ENCODE data around the gene DAD1. TPM values are rescaled to one million over a fixed set of nuclear protein-coding genes. Genes with fewer than 3 reads are reported as not detected.
A peak's percentile ranks its signal among the peaks of the same experiment; 100 is the strongest.

The DAD1 gene
- total RNA-seq, 1 donor from 2014 or later, result 398 TPM

DNA sequence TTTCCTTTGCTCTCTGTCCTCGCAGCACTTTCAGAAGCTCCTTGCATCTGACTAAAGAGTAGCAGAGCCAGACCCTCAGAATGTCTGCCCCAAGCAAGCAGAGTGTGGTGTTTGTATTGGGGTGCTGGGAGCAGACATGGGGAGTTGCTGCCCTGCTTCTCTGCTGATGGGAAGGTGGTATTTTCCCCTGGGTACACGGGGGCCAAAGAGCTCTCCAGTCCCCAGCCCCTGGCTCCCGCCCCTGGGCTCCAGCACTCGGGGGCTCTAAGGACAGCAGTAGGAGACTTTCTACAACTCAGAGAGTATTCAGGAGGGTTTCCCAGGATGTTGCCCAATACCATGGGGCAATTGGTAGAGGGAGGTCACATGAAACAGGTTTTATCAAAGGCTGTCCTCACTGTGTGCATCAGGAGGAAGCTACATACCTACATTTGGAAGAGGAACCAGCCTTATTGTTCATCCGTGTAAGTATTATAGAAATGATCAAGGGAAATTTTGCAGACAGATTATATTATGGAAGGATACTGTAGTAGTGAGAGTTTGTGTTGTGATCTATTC, 50.3 kb downstream of the DAD1 start:
- no peak for DNase-seq (ENCODE audit: low read depth)

DNA sequence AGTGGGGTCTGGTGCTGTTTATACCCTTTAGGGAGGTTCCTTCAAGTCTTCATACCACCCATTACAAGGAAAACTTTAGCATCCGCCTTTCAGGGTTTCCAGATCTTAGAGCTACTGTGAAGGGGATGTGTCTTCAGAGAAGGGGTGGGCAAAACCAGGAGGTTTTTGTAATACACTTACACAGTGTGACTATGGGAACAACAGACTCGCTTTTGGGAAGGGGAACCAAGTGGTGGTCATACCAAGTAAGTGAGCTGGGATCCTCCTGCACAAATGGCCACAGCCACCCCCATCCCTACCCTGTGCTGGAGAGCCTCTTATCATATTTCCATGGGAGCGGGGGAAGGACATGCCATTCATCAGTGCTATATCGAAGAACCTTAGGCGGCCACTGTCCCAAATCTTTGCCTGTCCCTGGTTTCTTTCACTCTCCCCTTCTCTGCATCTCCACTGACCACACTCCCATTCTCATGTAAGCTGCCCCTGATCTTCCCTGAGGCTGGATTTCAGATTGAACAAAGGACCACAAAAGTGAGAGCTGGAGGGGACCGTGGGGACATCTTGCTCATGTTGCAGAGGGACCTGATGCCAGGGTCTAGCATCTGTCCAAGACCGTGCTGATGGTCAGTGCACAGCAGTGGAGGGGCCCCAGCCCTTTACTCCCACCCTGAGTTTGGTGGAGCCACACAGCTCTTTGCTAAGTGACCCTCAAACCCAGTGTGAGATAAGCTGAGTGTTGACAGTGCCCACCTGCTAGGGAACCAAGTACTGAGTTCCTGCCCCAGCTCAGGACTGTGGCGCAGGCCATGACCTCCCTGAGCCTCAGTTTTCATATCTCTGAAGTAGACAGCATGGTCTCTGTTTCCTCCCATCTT, 51.4 kb downstream of the DAD1 start:
- peak; percentile 15 for DNase-seq (ENCODE audit: low read depth)

DNA sequence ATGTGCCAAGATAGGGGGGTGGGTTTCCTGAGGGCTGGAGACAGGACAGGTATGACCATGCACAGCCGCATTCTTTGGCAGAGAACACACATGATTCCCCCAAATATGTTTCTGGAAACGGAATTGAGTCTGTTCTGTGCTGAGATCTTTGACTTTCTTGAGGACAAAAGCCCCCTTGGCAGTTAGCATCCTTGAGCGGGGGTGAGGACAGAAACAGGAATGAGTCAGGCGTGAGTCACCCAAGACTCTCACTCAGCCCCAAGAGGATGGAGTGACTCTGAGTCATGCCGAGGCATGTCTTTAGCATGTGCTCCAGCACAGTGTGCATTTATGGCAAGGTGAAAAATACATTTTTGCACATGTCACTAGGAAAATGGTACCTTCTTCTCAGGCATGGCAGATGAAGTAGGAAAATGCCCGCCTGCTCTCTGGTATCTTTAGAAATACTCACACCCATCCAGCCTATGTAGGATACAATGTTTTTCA, 52.1 kb downstream of the DAD1 start:
- DNase-seq (ENCODE audit: low read depth), result peak; percentile 89

DNA sequence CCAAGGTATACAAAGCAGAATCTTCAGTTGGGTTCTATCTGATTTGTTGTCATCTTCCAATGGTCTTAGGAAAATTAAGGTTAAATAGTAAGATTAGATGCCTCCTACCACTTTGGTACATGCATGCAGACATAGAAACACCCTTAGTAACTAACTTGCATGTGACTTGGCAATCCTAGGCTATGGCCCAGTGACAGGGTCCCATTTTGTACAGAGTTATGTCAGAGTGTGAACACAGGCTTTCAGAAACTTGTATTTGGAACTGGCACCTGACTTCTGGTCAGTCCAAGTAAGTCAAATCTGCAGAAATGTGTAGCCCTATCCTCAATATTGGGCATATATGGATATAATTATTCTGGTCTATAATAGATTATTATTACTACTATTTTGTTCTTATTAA, 53.1 kb downstream of the DAD1 start:
- DNase-seq (ENCODE audit: low read depth), result no peak

DNA sequence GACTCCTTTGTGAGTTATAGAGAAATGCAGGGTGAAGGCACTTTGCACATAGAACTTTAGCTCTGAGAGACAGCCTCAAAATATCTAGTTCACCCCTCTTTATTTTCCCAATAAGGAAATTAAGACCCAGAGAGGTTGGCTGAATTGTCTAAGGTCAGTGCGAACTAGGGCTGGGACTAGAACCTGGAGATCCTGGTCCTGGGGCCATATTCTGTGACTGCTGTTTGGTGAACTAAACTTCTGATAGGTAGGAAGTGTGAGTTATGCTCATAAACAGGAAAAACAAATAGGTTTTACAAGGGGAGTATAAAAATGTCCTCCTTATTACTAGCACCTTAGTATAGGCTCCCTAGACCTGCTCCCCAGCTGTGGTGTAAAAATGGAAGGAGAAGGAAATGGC, 53.9 kb downstream of the DAD1 start:
- no peak for DNase-seq (ENCODE audit: low read depth)

DNA sequence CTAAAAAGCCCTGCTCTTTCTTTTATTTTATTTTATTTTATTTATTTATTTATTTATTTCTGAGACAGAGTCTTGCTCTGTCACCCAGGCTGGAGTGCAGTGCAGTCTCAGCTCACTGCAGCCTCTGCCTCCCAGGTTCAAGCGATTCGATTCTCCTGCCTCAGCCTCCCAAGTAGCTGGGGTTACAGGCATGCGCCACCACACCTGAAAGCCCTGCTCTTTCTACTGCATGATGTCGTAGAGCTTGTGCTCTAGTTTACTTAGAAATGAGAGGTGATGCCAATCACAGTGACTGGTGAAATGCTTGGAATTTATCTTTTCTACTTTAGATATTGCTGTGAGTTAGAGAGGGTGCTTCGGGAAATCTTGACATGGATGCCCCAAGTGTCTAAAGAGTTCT, 54.5 kb downstream of the DAD1 start:
- no peak for DNase-seq (ENCODE audit: low read depth)

DNA sequence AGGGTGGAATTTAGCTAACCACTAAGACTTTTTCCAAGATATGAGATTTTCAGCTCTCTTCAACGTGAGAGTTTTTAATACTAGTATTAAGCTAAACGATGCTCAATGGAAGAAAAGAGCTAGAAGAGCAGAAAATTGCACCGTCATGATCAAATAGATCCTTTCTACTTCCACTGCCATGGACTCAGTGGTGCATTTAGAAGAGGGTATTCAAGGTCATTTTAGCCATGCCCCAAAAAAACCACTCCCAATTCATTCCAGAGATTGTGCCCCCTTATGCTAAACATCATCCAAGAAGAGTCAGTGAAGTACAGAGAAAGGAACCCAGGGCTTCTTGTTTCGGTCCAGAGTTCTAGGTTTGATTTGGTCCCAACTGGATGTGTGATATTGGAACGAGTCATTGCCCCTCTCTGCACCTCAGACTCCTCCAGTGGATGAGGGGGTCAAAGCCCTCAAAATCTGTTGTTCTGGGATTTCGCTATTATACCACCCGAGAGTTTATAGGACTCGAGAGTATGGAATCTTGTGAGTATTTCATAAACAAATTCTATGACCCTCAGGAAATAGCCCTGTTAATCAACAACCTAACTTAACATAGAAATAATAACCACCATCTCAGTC, 55.2 kb downstream of the DAD1 start:
- DNase-seq (ENCODE audit: low read depth), result no peak

DNA sequence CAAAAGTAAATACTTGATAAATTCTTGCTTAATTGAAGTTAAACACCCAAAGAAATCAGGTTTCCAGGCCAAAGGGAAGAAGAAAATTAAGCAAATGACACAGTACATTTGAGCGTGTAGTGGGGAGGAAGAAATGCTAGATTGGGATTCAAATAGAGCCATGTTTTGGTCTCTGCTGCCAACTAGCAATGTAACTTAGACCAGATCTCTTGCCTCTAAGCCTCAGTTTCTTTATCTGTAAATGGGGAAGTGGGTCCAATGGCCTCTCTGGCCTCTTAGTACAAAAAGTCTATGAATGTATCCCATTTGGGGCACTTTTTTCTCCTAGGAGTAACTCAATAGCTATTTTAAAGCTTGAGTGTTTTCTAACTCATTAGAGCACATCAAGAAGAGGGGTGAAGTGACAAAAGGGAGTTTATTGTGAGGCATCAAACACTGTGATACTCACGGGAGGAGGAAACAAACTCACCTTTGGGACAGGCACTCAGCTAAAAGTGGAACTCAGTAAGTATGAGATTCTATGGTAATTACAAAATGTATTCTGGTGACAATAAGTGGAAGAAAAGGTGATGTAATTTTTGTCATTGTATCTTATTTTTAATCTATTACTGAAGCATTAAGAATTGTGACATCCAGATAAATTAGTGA, 55.8 kb downstream of the DAD1 start:
- DNase-seq (ENCODE audit: low read depth), result no peak

DNA sequence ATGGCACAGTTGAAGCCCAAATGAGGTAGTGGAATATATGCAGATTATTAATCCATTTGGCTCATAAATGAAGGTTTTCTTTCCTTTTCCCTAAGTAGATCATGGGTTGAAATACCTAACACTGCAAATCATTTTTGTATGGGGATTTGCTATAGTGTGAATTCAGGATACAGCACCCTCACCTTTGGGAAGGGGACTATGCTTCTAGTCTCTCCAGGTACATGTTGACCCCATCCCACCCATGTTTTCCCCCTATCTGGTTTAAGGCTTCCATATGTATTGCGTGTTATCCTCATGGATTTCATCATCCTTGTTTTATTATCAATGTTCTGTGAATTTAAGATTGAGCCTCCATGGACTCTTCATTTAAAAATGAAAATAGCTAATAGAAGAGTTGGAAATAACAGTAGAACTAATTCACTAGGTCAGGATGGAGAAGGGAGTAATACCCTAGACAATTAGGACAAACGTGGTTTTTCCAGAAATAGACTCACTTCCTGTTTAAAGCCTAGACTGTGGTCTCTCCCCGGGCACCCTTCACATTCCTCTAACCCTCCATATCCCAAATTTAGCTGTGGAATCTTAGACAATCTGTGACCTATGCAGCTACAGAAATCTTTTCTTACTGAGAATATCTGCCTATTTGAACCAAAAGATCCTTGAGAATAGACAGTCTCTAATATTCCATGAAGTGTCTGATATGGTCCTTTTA, 56.5 kb downstream of the DAD1 start:
- DNase-seq (ENCODE audit: low read depth), result peak; percentile 82

DNA sequence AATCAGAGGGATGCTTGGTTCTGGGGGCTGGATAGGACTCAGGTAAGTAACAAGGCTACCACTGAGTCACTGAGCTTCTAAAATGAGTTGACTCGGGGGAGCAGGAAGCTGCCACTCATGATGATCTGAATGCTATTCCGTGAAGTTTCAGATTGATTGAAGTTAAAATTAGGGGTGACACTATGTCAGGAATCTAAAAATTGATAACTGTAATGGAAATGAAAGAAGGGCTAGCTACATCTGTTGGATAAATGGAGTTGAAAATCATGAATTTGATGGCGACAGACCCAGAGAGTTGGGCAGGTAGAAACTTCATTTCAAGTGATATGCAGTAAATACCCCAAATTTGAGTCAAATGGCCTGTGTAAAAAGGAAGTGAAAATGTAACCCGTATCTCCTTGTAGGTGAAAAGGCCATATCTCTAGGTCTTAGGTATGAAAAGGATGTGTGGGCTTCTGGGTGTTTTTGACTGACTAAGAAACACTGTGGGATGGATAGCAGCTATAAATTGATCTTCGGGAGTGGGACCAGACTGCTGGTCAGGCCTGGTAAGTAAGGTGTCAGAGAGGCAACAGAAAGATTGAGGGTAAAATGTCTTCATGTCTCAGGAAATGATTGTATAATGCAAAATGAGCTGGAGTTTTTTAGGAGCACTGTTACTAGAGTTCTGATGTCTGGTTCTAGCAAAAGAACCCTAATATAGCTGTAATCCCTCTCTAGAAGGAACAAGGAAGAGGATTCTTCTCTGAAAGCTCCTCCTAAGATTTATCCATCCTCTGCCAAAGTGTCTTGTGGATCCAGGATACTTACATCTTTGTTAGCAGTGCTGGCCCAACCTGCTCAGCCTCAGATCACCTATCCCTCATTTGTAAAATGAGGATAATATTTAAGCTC, 57.3 kb downstream of the DAD1 start:
- DNase-seq (ENCODE audit: low read depth), result no peak

DNA sequence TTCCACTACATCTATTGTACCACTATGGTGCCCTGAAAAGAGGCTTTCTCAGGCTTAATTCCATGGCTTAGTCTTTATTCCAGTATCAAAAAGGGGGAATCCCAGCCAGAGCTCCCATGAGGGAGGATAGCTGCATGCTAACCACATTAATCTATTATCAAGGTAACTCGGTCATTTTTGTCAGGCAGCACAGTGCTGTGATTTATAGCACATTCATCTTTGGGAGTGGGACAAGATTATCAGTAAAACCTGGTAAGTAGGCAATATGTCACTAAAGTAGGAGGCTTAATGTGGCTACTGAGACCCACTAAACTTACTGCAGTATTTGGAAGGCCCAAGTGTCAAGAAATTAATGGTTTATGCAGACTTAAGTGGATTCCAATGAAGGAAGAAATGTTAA, 58.9 kb downstream of the DAD1 start:
- DNase-seq (ENCODE audit: low read depth), result no peak

DNA sequence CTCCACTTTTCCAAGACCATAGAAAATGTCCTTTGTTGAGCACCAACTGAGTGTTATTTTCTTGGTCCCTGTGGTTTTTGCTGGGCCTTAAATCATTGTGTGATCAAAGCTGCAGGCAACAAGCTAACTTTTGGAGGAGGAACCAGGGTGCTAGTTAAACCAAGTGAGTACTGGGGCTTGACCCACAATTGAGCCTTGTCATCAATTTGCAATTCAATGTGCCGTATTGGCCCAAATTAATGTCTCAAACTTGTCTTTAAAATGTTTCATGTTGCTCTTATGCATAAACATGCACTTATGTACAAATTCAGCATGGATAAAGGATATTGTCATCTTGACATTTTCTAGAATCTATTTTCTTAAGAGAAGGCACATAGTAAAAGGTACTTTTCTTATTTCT, 62.3 kb downstream of the DAD1 start:
- DNase-seq (ENCODE audit: low read depth), result no peak

DNA sequence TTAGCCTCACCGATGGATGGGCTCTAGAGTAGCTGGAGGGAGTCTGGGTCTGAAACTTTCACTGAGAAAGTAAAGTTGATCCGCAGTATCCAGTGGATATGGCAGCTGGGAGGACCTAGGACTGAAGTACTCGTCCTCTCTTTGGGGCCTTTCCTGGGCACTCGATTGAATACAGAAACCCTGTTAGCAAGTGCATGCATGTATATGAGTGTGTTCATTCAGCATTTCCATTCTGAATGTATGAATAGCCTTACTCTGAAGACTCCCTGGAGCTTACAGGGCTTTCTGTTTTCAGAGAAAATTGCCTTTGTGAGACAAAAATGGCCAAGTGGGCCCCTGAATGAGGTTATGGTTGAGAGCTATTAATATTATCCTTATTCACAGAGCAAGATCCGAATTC, 62.8 kb downstream of the DAD1 start:
- no peak for DNase-seq (ENCODE audit: low read depth)

DNA sequence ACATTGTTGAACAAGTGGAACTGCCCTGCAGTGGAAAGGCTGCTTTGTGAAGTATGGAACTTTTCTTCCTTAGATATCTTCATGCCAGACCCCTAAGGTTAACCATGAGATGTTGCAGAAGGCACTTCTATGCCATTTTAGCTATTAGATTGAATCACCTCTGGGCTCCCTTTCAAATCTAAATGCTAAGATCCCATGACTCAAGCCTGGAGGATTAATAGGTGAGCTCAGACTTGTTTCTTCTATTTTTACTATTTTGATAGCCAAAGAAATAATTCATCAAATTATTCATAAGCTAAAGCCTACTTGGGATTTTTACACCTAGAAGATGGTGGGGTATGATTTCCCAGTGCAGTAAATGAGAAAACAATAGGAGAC, 64.3 kb downstream of the DAD1 start:
- no peak for DNase-seq (ENCODE audit: low read depth)

DNA sequence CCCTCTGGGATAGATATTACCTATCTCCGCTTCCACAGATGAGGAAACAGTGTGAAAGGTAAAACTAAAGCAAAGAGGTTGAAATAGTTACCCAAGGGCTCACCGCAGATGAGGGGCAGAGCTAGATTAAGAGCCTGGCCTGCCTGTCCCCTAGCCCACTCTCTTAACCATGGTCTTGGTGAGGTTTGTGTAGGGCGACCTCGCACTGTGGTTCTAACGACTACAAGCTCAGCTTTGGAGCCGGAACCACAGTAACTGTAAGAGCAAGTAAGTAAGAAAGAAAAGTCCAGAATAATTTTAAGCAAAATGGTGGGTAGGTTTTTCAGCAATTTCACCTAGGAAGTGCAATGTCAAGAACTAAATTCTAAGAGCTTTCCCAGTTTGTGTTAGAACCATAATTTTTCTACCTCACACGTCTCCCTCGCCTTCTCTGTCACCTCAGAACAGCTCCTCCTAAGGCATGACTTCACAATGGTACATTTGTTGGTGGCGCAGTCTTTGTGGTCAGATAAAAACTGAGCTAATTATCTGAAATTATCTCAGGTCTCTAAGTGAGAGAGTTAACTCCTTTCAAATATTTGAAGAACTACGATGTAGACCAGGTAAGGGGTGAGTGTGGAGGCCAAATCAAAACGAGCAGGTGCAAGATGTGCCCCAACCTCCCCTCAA, 64.8 kb downstream of the DAD1 start:
- no peak for DNase-seq (ENCODE audit: low read depth)

DNA sequence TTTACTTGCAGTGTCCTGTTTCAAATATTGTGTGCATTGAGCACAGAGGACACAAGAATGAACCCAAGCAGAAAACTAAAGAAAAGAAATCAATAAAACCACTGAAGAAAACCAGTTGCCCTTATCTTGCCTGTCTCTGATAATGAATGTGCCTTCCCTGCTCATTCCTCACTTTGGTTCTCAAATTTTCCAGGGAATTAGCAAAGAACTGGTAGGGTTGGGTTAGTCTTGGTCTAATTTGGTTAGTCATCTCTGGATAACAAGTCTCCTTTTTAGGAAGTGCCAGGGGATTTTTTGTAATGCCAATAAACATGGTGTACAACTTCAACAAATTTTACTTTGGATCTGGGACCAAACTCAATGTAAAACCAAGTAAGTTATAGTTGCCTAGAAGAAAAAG, 65.7 kb downstream of the DAD1 start:
- no peak for DNase-seq (ENCODE audit: low read depth)

DNA sequence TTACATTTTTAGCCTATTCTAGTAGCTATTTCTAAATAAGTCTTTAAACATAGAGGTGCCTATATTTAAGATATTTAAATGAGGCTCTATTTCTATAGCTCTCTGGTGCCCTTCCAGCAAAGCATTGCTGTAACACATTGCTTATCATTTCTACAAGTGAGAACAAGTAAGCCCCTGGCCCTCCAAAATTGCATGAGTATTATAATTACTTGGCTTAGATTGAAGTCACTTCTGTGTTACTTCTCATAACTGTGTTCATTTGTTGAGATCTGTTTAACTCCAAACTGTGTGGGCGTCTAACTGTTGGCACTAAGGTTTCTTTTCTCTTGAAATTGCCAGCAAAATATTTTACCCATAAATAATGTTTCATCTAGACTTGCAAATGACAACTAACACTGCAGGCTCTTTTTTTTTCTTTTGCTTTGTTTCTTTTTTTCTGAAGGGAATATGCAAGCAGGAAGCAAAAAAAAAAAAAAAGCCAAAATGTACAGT, 66.5 kb downstream of the DAD1 start:
- no peak for DNase-seq (ENCODE audit: low read depth)

DNA sequence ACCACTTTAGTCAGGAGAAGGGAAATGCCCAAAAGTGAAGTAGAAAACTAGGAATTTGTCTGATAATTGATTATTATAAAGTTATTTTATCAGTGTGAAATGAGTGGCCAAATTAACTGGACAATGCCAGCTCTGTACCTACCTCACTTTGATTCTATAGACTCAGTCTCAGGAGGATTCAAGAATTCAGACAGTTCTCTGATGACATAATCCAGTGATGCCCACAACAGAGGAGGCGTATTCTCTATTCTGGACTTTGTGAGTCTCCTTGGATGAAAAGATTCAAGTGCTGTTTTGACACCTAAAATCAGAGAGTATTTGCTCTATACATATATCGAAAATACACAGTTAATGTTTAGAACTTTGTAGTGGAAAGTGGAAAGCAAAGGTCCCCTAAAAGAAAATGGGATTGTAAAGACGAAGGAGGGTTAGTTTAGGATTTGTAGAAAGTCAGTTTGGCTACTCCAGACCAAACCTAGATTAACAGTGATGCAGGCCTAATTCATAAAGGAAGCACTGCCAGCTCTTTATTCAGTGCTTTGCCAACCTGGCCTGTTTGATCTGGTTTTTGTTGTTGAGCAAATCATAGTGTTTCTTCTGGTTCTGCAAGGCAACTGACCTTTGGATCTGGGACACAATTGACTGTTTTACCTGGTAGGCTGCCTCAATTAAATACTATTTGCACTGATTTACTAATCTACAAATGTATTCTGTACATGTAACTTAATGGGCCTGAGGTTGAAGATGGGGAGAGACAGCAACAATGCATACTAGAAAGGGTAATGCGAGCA, 67.4 kb downstream of the DAD1 start:
- DNase-seq (ENCODE audit: low read depth), result no peak

DNA sequence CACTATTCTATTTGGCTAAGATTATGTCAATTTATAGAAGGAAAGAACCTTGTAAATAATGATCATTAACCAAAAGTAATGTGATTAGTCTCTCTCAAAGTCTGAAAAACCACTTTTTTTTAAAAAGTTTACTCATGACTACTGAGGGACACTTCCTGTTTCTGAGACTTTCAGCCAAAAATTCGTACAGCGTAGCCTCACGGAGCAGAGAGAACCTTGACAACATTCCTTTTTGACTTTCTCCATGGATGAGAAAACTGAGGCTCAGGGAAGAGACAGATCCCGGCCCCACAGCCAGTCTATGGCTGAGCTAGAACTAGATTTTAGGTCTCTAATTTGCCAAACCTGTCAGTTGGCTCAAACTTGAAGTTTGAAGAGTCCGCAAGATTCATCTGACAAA, 68.2 kb downstream of the DAD1 start:
- no peak for DNase-seq (ENCODE audit: low read depth)

Data from myocyte (in vitro differentiated cells).